Testis (tissue), 2 donors: ENCODE measurements around the gene CCNYL1.
"Not testable (repeated sequence)": the region's sequence is repeated elsewhere in the genome, so short reads cannot be mapped to it uniquely, and the experiment has no call there.

Source experiments
- POLR2A ChIP-seq: fragments of 450-650 bp; IDR thresholded peaks from one replicate; pipeline ENCODE4 v1.6.1; 2017; ENCODE audit warnings: antibody characterized with exemption, mild to moderate bottlenecking, moderate library complexity
- TF ChIP-seq, protein P1 (sequence below), 3 experiments: fragments of 450-650 bp in 2 of 3; fragments of 200-600 bp in 1 of 3; sonication (generic) in 1 of 3; IDR thresholded peaks; one replicate each; pipeline ENCODE4 v1.5.1; 2016 to 2019; ENCODE audit warnings: antibody characterized with exemption in 3 of 3, mild to moderate bottlenecking in 2 of 3, moderate library complexity in 1 of 3

DNA sequence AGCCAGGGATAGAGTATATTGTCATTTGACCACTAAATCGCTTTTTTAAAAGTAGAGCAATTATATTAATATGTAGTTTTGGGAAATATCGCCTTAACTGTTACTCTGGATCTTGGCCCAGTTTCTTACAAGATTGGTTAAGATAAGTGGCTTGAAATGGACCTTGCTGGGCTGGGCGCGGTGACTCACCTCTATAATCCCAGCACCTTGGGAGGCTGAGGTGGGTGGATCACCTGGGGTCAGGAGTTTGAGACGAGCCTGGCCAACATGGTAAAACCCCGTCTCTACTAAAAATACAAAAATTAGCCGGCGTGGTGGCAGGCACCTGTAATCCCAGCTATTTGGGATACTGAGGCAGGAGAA is 12.0 kb downstream of the CCNYL1 start:
- TF ChIP-seq, protein P1, sequence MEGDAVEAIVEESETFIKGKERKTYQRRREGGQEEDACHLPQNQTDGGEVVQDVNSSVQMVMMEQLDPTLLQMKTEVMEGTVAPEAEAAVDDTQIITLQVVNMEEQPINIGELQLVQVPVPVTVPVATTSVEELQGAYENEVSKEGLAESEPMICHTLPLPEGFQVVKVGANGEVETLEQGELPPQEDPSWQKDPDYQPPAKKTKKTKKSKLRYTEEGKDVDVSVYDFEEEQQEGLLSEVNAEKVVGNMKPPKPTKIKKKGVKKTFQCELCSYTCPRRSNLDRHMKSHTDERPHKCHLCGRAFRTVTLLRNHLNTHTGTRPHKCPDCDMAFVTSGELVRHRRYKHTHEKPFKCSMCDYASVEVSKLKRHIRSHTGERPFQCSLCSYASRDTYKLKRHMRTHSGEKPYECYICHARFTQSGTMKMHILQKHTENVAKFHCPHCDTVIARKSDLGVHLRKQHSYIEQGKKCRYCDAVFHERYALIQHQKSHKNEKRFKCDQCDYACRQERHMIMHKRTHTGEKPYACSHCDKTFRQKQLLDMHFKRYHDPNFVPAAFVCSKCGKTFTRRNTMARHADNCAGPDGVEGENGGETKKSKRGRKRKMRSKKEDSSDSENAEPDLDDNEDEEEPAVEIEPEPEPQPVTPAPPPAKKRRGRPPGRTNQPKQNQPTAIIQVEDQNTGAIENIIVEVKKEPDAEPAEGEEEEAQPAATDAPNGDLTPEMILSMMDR (IDR thresholded peaks at IDR 0.05) = not testable (repeated sequence)
- not testable (repeated sequence) for TF ChIP-seq POLR2A
